Neural progenitor cell (in vitro differentiated cells): ENCODE results near the gene MAGI1.

Source experiments
- CTCF ChIP-seq: fragments of 200-600 bp; sonication (generic); IDR thresholded peaks from 2 replicates; pipeline ENCODE4 v1.5.1; 2017; ENCODE audit warnings: antibody characterized with exemption, mild to moderate bottlenecking
- EZH2 ChIP-seq: fragments of 200-600 bp; sonication (generic); IDR thresholded peaks from 2 replicates; pipeline ENCODE4 v1.6.1; 2017; ENCODE audit warnings: antibody characterized with exemption, mild to moderate bottlenecking, moderate library complexity
- EZH2phosphoT487 ChIP-seq: fragments of 200-600 bp; sonication (generic); IDR thresholded peaks from 2 replicates; pipeline ENCODE4 v1.6.1; 2017; ENCODE audit warnings: antibody characterized with exemption

- TF ChIP-seq CTCF (no peak), EZH2 (no peak), EZH2phosphoT487 (no peak)
Measured at GRCh38 chr3:65788461-65788860, 250.3 kb downstream of the MAGI1 start.
